HS-27A (cell line): Measurements from ENCODE around the gene AJUBA.
"Not testable (repeated sequence)": the region's sequence is repeated elsewhere in the genome, so short reads cannot be mapped to it uniquely, and the experiment has no call there.

ENCODE experiments used
- DNase-seq: peaks from one replicate; pipeline ENCODE4 v3.0.0-alpha.2; 2012; ENCODE audit warnings: low read depth, missing footprints

Gene AJUBA

DNA sequence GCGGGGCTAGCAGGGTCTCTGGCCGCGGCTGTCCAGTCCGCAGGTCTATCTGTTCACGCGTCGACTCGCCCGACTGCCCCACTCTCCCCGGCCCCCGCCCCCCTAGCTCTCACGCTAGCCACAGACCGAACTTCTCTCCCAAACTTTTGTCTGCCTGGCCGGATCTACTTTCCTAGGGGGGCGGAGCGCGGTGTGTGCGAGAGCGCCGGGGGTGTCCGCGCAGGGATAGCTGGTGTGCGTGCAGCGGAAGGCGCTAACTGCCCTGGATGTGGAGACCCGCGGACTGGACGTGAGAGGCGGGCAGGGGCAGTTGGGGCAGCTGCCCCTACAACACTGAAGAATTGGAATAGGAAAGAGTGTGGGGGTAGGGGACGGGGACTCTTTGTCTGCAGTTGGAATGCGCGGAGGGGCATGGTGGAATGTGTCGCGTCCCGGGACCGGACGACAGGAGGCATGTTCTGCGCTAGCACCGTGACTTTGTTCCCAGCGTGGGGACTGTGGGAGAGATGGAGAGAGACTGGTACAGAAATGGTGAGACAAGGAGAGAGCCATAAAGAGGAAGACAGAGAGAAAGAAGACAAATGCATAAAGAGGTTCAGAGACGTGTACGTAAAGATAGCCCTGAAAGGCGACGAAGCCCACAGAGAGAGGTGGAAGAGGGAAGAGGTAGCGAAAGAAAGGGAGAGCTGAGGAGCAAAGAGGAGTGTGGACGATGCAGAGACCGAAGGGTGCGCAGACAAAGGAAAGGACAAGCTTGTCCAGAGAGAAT, at the start of gene AJUBA:
Gene AJUBA, minus strand, starts transcription at position 75 of the 769 bp plus-strand sequence. CDS start 285 bp downstream, outside the sequence.
- DNase-seq, result peak; percentile 94

DNA sequence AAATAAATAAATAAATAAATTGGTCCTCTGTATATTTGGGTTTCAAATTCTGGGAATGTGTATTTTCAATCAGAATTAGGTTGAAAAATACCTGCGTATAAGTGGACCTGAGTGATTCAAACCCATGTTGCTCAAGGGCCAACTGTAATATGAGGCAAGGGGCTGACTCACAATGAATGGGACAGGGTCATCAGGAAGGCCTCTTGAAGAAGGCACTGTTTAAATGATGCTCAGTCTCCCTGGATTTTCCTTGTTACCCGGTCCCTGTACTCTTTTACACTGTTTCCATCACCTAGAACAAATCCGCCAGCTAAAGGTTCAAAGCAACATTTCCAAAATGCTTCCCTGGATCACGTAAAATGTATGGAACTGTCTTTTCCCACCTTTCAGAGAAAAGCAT, 48.6 kb upstream of the AJUBA start:
- DNase-seq, result no peak

- no peak for DNase-seq
Measured at GRCh38 chr14:23028799-23029198, 46.4 kb upstream of the AJUBA start.

DNA sequence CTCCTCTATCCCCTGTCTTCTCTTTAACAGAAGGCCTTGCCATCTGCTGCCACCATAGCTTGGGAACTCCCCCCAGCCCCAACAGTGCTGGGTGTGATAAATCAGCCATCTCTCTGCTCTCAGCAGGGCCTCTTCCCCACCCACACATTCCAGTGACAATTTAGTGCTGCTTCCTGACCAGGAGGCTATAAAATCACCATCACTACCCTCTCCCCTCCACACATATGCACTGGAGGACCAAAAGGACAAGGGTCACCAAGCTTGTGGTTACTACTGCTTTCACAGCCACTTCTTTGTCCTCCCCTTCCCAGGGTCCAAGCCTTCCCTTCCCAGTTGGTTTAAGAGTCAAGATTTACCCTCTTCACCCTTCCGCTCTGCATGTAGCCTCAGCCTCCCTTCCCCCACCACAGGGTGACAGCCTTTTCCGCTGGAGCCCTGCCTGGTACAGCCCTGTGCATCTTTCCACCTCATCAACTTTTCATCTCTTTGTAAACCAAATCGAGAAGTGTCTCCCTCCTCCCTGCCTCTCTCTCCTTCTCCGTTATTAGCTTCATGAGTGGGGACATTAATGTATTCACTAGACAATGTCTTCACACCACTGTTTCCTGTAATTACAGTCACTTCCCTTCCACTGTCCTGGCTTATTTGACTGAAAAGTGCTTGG, 42.9 kb upstream of the AJUBA start:
- no peak for DNase-seq

GRCh38 chr14:23024612-23025075, 42.3 kb upstream of the AJUBA start:
- no peak for DNase-seq

DNA sequence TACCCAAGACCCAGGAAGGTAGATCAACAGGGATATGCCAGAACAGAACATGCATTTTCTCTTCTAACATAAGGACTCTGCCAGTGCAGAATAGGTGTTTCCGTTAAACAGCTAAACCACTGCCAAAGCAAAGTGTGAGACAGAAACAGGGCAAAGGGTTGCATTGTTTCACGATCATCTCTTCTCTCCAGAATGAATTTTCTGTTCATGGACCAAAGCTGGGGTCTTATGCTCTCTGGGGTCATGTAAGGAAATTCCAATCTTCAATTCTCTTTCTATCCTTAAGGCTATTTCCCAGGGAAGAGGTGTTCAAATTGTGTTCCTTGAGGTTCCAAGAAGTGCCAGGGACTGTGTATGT, 41.4 kb upstream of the AJUBA start:
- DNase-seq, result no peak

DNA sequence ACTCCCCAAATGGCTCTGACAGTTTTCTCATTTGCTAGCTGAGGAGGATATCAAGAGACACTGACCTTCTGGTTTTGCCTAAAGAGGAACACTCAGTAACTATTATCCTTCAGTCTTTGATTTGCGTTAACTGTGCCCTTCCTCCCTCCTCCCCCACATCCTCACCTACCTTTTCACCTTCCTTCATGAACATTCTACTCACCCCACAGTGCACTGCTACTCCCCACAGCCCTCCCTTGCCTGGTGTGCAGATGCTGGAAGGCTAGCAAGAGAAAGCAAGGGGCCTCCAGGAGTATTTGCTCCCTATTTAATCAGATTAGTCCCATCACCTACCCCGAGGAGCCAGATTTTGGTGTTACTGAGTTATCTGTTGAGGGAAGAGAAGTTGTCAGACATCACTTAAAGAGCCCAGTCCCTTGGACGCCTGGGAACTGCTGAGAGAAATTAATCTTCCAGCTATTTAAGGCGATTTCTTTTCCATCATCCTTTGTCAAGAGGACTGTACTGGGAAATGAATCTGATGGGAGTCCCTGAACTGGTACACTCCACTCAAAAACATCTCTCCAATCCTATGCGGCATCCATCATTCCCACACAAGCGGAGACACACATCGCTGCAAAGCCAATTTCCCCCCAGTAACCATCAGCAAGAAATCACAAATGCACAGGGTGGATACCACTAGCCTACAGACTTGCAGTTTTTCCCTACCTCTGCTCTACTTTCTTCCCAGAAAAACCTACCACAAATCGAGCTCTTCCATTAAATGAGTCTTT, 40.9 kb upstream of the AJUBA start:
- DNase-seq, result no peak

GRCh38 chr14:23021889-23022442, 39.6 kb upstream of the AJUBA start:
- DNase-seq, result no peak

DNA sequence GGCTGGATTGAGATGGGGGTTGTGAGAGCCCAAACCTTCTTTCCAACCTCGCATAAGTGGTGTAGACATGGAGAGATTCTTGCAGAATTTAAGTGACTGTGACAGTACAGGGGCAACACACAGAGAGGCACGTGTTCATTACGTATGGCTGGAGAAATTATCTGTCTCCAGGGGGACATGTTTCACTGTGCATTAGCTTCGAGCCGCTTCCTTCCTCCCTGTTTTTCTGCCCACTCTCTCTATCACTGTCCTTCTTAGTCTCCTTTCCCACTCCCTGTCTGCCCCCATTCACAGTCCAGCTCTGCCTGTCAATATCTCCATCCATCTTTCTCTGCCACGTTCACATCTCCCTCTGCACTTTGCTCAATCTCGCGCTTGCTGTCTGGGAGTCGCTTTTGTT, 39.1 kb upstream of the AJUBA start:
- DNase-seq, result no peak

DNA sequence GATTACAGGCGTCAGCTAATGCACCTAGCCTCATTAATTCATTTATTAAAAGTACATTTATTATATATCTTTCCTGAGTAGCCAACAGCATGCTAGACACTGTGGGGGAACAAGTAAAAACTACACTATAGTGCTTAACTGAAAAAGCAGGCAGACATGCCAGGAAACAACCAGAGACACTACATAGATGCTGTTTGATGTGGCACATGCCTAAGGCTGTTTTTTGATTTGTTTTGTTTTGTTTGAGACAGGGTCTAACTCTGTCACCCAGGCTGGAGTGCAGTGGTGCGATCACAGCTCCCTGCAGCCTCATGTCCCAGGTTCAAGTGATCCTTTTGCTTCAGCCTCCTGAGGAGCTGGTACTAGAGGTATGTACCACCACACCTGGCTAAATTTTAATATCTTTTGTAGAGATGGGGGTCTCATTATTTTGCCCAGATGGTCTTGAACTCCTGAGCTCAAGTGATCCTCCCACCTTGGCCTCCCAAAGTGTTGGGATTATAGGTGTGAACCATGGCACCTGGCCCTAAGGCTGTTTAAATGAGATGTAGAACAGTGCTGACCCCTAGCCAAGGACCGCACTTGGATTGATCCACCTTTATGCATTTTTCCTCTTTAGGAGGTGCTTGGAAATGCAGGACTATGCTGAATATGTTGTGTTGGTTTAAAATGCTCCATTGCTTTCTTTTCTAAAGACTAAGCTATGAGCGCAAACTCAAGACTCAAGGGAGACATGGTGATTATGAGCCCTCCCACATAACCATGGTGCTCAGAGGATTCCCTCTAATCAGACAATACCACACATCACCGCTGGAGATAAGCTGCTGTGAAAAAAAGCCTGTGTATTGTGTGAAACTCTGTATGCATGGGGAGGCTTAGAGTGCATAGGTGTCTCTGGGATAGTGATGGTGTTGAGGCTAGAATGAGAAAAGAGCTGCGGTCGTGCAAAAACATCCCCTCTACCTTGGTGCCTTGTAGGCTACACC, 38.1 kb upstream of the AJUBA start:
- no peak for DNase-seq

DNA sequence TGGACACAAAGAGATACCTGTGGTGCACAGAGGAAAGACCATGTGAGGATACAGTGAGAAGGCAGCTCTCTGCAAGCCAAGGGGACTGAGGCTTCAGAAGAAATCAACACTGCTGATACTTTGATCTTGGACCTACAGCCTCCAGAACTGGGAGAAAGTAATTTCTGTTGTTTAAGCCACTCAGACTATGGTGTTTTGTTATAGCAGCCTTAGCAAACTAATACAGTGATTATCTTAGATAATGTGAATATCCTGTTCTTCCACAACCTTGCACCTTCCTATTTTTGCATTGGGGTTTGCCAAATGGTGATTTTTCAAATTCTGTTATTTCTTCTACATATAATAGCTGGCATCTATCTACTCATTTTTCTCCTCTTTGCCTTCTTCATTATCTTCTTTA, 35.8 kb upstream of the AJUBA start:
- DNase-seq, result no peak

GRCh38 chr14:23017091-23017490, 34.7 kb upstream of the AJUBA start:
- no peak for DNase-seq

- no peak for DNase-seq
Measured at GRCh38 chr14:23015618-23016017, 33.3 kb upstream of the AJUBA start.

GRCh38 chr14:23013749-23014054, 31.4 kb upstream of the AJUBA start:
- DNase-seq, result not testable (repeated sequence)

DNA sequence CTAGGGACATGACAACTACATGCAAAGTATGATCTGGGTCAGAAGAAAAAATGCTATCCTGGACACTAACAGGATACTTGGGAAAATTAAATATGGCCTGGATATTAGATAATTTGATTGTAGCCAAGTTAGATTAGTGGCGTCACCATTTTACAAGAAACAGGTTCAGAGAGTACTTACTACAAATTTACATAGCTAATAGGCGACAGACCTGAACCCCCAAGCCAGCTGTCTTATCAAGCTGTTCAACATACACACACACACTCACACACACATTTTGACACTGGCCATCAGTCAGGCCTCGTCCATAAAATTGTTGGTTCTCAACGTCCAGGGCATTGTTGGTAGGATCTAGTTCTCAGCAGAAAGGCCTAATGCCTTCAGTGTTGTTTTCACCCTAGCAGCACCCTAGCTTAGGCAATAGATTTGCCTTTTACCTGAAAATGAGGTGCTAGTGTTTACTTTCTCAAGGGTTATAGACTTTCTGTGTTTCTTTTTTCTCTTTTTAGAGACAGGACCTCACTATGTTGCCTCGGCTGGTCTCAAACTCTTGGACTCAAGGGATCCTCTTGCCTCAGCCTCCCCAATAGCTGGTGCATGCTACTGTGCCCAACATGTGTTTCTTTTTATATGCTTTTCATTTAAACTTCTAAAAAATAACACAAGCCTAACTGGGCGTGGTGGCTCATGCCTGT, 30.9 kb upstream of the AJUBA start:
- no peak for DNase-seq

- DNase-seq, result peak; percentile 51
Measured at GRCh38 chr14:23009939-23010726, 27.8 kb upstream of the AJUBA start, which contains the start of gene C14orf93. TSS of gene C14orf93 (minus strand) at chr14:23010143. CDS start at chr14:22999023, 11,120 bp downstream.

GRCh38 chr14:23009483-23009938, 27.2 kb upstream of the AJUBA start:
- DNase-seq, result no peak

- DNase-seq, result no peak
Measured at GRCh38 chr14:23008831-23009230, 26.5 kb upstream of the AJUBA start.

- DNase-seq, result peak; percentile 96
Measured at GRCh38 chr14:23006544-23007419, 24.4 kb upstream of the AJUBA start.
